Measurements from ENCODE around the gene MYBBP1A.

GRCh38 chr17:4551141-4551540 is 4.0 kb downstream of the MYBBP1A start:
- TF ChIP-seq CTCF (IDR thresholded peaks at IDR 0.05; ENCODE audit: low read depth, low read length): no peak
- no peak for TF ChIP-seq EZH2phosphoT487 (IDR thresholded peaks at IDR 0.05; ENCODE audit: low read depth)
